Measurements from ENCODE around the gene TEAD1.

DNA sequence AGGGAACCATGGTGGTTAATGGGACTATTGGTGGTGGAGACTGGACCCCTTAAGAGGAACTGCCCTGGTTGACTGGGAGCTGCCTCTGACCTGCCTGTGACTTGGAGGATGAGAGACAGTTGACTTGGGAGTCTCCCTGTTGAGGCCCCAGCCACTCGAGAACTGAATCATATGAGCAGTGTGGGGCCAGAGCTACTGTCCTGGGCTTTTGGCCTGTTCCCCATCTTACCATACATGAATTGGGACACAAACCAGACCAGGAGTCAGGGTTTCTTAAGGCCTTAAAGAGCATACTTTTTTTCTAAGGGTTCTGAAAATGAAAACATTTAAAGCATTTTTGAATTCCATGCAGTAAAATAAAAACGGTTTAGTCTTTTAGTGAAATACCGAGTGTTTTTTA is 92.8 kb downstream of the TEAD1 start:
- no peak for TF ChIP-seq POLR2A (IDR thresholded peaks at IDR 0.05)
- TF ChIP-seq, protein P1, sequence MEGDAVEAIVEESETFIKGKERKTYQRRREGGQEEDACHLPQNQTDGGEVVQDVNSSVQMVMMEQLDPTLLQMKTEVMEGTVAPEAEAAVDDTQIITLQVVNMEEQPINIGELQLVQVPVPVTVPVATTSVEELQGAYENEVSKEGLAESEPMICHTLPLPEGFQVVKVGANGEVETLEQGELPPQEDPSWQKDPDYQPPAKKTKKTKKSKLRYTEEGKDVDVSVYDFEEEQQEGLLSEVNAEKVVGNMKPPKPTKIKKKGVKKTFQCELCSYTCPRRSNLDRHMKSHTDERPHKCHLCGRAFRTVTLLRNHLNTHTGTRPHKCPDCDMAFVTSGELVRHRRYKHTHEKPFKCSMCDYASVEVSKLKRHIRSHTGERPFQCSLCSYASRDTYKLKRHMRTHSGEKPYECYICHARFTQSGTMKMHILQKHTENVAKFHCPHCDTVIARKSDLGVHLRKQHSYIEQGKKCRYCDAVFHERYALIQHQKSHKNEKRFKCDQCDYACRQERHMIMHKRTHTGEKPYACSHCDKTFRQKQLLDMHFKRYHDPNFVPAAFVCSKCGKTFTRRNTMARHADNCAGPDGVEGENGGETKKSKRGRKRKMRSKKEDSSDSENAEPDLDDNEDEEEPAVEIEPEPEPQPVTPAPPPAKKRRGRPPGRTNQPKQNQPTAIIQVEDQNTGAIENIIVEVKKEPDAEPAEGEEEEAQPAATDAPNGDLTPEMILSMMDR (IDR thresholded peaks at IDR 0.05): no peak

Measured in gastroesophageal sphincter (tissue), 3 donors.